OCI-LY1 (cell line): ENCODE results near the gene MFNG.

ENCODE experiments used
- H2AFZ ChIP-seq: fragments of 200-600 bp; sonication (generic), shearing (Covaris generic); 2 replicates; pipeline ENCODE4 v1.6.0; 2014; ENCODE audit warnings: antibody characterized with exemption, mild to moderate bottlenecking, low read length
- H3F3A ChIP-seq: fragments of 200-600 bp; sonication (generic), shearing (Covaris generic); 2 replicates; pipeline ENCODE4 v1.6.0; 2014; ENCODE audit warnings: mild to moderate bottlenecking, antibody characterized with exemption, low read length, moderate library complexity; ENCODE audit not compliant: insufficient read depth
- H3K27ac ChIP-seq: fragments of 200-600 bp; sonication (generic); 2 replicates; pipeline ENCODE4 v1.5.1; 2014; ENCODE audit warnings: low read length, mixed run types, mild to moderate bottlenecking, low read depth; ENCODE audit not compliant: poor library complexity, severe bottlenecking
- H3K27me3 ChIP-seq: fragments of 200-600 bp; sonication (generic); 2 replicates; pipeline ENCODE4 v1.6.0; 2014; ENCODE audit warnings: antibody characterized with exemption, mild to moderate bottlenecking, low read length, moderate library complexity; ENCODE audit not compliant: insufficient read depth
- H3K36me3 ChIP-seq: fragments of 200-600 bp; sonication (generic); 2 replicates; pipeline ENCODE4 v1.6.1; 2014; ENCODE audit warnings: mild to moderate bottlenecking, antibody characterized with exemption, low read length, moderate library complexity, mixed read lengths; ENCODE audit not compliant: insufficient read depth
- H3K4me1 ChIP-seq: fragments of 200-600 bp; sonication (generic); 2 replicates; pipeline ENCODE4 v1.5.1; 2014; ENCODE audit warnings: mild to moderate bottlenecking, low read length, moderate library complexity; ENCODE audit not compliant: insufficient read depth, severe bottlenecking
- H3K4me2 ChIP-seq: fragments of 200-600 bp; sonication (generic), shearing (Covaris generic); 2 replicates; pipeline ENCODE4 v1.6.1; 2014; ENCODE audit warnings: low read length
- H3K4me3 ChIP-seq: fragments of 200-600 bp; sonication (generic); 2 replicates; pipeline ENCODE4 v1.5.1; 2014; ENCODE audit warnings: low read length, low read depth, mild to moderate bottlenecking, mixed read lengths; ENCODE audit not compliant: poor library complexity, severe bottlenecking
- H3K79me2 ChIP-seq: fragments of 200-600 bp; shearing (Covaris generic); 2 replicates; pipeline ENCODE4 v1.6.1; 2016; ENCODE audit warnings: mixed run types, low read length, mixed read lengths; ENCODE audit not compliant: insufficient read depth
- H3K9ac ChIP-seq: fragments of 200-600 bp; sonication (generic), shearing (Covaris generic); 2 replicates; pipeline ENCODE4 v1.6.1; 2014; ENCODE audit warnings: mild to moderate bottlenecking, low read length, mixed read lengths
- H3K9me2 ChIP-seq: fragments of 200-600 bp; sonication (generic), shearing (Covaris generic); 2 replicates; pipeline ENCODE4 v1.6.1; 2014; ENCODE audit warnings: low read depth, mild to moderate bottlenecking, low read length, mixed read lengths
- H3K9me3 ChIP-seq: fragments of 200-600 bp; shearing (Covaris generic); 2 replicates; pipeline ENCODE4 v1.6.1; 2014; ENCODE audit warnings: low read length, mixed read lengths
- H4K20me1 ChIP-seq: fragments of 200-600 bp; sonication (generic), shearing (Covaris generic); 2 replicates; pipeline ENCODE4 v1.6.0; 2016; ENCODE audit warnings: mild to moderate bottlenecking, low read length; ENCODE audit not compliant: insufficient read depth
- EZH2 ChIP-seq: fragments of 200-600 bp; sonication (generic), shearing (Covaris generic); IDR thresholded peaks from 2 replicates; pipeline ENCODE4 v1.8.0; 2017; ENCODE audit warnings: borderline replicate concordance, mixed run types, mild to moderate bottlenecking, antibody characterized with exemption, low read length, moderate library complexity, mixed read lengths
- TF ChIP-seq, protein P1 (sequence below): fragments of 200-600 bp; sonication (generic), shearing (Covaris generic); IDR thresholded peaks from 2 replicates; pipeline ENCODE4 v1.5.1; 2017; ENCODE audit warnings: mild to moderate bottlenecking, antibody characterized with exemption, low read length, moderate library complexity, mixed read lengths

MFNG gene

DNA sequence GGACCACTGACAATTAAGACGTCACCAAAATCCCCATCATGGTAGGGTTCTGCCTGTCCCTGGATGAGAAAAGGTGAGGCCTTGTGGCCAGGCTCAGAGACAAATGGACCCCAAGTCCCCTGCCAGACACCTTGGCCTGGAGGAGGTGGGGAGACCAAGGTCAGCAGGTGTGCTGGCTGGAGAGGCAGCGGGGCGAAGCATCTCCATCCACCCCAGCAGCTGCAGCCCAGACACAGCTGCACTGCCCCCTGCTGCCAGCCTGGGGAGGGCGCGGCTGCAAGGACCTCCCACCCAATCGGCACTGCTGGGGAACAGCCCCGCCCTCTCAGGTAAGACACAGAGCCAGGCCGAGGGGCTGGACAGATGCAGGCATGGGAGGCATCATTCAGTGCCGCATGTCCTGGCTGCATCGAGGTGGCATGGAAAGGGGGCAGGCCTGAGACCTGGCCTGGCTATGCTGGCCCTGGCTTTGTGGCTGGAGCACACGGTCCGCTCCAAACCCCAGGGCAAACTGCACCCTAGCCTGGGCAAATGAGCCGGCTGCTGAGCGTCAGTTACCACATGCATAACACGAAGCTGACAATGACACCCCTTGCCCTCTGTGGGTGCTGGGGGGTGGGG is 12.2 kb upstream of the MFNG start:
- no peak overlapping the region for H3K4me2 ChIP-seq
- peaks cover 6% of the 10 kb centered on the region for H3K4me1 ChIP-seq

DNA sequence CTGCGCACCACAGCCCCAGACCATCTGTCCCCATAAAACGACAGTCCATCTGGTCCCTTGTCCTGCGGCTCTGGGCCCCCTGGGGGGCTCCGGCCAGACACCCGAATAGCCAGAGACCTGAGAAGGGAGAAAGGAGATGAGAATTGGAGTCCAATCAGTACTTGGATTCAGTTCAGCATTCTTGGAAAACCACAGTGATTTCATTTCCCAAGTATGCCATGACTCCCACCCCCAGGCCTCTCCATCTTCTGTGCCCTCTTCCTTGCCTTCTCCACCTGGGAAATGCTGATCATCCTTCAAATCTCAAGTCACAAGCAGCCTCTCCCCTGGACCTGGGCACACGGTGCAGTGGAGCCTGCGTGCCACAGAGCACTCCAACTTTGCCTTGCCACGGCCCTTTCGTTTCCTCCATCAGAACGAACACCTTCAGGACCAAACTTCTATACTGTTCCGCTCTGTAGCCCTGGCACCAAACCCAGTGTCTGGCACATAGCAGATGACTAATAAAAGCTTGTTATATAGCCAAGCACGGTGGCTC is 10.9 kb upstream of the MFNG start:
- Histone ChIP-seq H3K4me3 (no peak overlapping the region), H3K36me3 (no peaks in the 10 kb centered on the region), H3K79me2 (no peaks in the 10 kb centered on the region), H3K9me3 (no peaks in the 10 kb centered on the region), H4K20me1 (no peaks in the 10 kb centered on the region), H3K9me2 (no peaks in the 10 kb centered on the region), H3K4me1 (peaks cover 13% of the 10 kb centered on the region), H3K27me3 (peaks cover 3% of the 10 kb centered on the region; the same call in 1 of the 2 replicates), H3K27ac (no peak overlapping the region), H3K9ac (no peak overlapping the region), H3K4me2 (no peak overlapping the region), H3F3A (no peaks in the 10 kb centered on the region), H2AFZ (no peak overlapping the region)
- TF ChIP-seq, protein P1, sequence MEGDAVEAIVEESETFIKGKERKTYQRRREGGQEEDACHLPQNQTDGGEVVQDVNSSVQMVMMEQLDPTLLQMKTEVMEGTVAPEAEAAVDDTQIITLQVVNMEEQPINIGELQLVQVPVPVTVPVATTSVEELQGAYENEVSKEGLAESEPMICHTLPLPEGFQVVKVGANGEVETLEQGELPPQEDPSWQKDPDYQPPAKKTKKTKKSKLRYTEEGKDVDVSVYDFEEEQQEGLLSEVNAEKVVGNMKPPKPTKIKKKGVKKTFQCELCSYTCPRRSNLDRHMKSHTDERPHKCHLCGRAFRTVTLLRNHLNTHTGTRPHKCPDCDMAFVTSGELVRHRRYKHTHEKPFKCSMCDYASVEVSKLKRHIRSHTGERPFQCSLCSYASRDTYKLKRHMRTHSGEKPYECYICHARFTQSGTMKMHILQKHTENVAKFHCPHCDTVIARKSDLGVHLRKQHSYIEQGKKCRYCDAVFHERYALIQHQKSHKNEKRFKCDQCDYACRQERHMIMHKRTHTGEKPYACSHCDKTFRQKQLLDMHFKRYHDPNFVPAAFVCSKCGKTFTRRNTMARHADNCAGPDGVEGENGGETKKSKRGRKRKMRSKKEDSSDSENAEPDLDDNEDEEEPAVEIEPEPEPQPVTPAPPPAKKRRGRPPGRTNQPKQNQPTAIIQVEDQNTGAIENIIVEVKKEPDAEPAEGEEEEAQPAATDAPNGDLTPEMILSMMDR, result no peak
- no peak for TF ChIP-seq EZH2

More for the DNA sequence above, 12.2 kb upstream of the MFNG start:
- Histone ChIP-seq H3K36me3 (no peaks in the 10 kb centered on the region), H3K79me2 (no peaks in the 10 kb centered on the region), H4K20me1 (no peaks in the 10 kb centered on the region), H2AFZ (no peak overlapping the region), H3K9me3 (no peaks in the 10 kb centered on the region), H3K9me2 (no peaks in the 10 kb centered on the region), H3K27me3 (peaks cover 3% of the 10 kb centered on the region; the same call in 1 of the 2 replicates), H3K4me3 (no peak overlapping the region), H3K9ac (no peak overlapping the region), H3F3A (no peaks in the 10 kb centered on the region), H3K27ac (no peak overlapping the region)
- TF ChIP-seq, protein P1, result peak; percentile 95
- TF ChIP-seq EZH2, result no peak

DNA sequence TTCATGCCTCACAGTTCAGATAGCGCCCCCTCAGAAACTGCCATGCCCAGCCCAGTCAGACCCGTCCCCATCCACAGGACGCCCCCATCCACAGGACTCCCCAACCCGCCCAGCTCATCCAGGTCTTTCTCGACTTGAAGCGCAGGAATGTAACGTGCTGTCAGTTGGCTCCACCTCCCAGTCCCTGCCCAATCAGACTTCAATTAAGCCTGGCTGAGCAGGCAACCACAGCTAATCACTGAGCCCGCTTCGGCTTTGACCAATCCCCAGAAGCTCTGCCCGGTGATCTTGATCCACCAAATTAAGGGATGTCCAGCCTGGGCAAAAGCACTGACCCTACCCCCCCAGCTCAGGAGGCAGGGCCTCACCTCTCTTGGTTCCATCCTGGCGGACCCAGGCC is 10.5 kb upstream of the MFNG start:
- no peaks in the 10 kb centered on the region for H3K79me2 ChIP-seq
- TF ChIP-seq, protein P1, result no peak
- no peak for TF ChIP-seq EZH2
- no peaks in the 10 kb centered on the region for H3F3A ChIP-seq
- H3K27me3 ChIP-seq, result no peaks in the 10 kb centered on the region; the same call in 1 of the 2 replicates
- H3K4me3 ChIP-seq, result no peak overlapping the region
- H3K4me2 ChIP-seq, result no peak overlapping the region
- H3K9me2 ChIP-seq, result no peaks in the 10 kb centered on the region
- H3K9ac ChIP-seq, result no peak overlapping the region
- no peaks in the 10 kb centered on the region for H4K20me1 ChIP-seq
- no peak overlapping the region for H2AFZ ChIP-seq
- H3K9me3 ChIP-seq, result no peaks in the 10 kb centered on the region
- no peak overlapping the region for H3K27ac ChIP-seq
- H3K36me3 ChIP-seq, result no peaks in the 10 kb centered on the region
- peaks cover 18% of the 10 kb centered on the region for H3K4me1 ChIP-seq
